ENCODE data around the gene VWC2. TPM values are rescaled to one million over a fixed set of nuclear protein-coding genes. Genes with fewer than 3 reads are reported as not detected.

Gene VWC2
- total RNA-seq, 1 experiment from 2014 or later: not detected

DNA sequence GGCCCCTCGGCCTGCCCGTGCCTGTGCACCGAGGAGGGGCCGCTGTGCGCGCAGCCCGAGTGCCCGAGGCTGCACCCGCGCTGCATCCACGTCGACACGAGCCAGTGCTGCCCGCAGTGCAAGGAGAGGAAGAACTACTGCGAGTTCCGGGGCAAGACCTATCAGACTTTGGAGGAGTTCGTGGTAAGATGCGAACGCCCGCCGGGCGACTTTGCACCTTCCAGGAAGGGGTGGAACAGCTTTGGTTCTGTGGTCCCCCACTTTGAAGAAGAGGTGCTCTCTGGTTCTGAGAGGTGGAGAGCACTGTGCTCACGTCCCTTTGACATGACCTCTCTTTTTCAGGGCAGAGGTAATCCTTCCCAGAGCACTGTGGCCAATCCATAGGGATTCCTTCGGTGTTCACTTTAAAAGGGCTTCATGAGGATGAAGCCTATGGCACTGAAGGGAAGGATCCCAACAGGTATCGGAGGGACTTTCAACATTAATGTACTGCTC lies 2.6 kb downstream of the VWC2 start:
- Histone ChIP-seq H3K36me3 (ENCODE audit: control insufficient read depth, insufficient read depth, low read length) (no peaks in the 10 kb centered on the region), H3K4me1 (ENCODE audit: control insufficient read depth, insufficient read depth, low read length) (no peaks in the 10 kb centered on the region), H3K4me3 (ENCODE audit: low read depth in 2 of 2, low read length in 2 of 2) (no peak overlapping the region), H3K27ac (ENCODE audit: low read length) (no peak overlapping the region), H3K9me3 (ENCODE audit: control insufficient read depth, insufficient read depth, low read depth, low read length) (no peaks in the 10 kb centered on the region), H3K27me3 (ENCODE audit: control insufficient read depth, insufficient read depth, low read length) (no peaks in the 10 kb centered on the region)
- TF ChIP-seq POLR2AphosphoS5 (IDR thresholded peaks at IDR 0.05; ENCODE audit: low read depth, low read length) (no peak), SIN3A (IDR thresholded peaks at IDR 0.05; ENCODE audit: borderline replicate concordance, insufficient read depth, low read depth, low read length) (no peak), TCF7L2 (IDR thresholded peaks at IDR 0.05; ENCODE audit: low read depth, low read length) (no peak)
- TF ChIP-seq, protein P1, sequence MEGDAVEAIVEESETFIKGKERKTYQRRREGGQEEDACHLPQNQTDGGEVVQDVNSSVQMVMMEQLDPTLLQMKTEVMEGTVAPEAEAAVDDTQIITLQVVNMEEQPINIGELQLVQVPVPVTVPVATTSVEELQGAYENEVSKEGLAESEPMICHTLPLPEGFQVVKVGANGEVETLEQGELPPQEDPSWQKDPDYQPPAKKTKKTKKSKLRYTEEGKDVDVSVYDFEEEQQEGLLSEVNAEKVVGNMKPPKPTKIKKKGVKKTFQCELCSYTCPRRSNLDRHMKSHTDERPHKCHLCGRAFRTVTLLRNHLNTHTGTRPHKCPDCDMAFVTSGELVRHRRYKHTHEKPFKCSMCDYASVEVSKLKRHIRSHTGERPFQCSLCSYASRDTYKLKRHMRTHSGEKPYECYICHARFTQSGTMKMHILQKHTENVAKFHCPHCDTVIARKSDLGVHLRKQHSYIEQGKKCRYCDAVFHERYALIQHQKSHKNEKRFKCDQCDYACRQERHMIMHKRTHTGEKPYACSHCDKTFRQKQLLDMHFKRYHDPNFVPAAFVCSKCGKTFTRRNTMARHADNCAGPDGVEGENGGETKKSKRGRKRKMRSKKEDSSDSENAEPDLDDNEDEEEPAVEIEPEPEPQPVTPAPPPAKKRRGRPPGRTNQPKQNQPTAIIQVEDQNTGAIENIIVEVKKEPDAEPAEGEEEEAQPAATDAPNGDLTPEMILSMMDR (IDR thresholded peaks at IDR 0.05): no peak
- TF ChIP-seq, protein P2, sequence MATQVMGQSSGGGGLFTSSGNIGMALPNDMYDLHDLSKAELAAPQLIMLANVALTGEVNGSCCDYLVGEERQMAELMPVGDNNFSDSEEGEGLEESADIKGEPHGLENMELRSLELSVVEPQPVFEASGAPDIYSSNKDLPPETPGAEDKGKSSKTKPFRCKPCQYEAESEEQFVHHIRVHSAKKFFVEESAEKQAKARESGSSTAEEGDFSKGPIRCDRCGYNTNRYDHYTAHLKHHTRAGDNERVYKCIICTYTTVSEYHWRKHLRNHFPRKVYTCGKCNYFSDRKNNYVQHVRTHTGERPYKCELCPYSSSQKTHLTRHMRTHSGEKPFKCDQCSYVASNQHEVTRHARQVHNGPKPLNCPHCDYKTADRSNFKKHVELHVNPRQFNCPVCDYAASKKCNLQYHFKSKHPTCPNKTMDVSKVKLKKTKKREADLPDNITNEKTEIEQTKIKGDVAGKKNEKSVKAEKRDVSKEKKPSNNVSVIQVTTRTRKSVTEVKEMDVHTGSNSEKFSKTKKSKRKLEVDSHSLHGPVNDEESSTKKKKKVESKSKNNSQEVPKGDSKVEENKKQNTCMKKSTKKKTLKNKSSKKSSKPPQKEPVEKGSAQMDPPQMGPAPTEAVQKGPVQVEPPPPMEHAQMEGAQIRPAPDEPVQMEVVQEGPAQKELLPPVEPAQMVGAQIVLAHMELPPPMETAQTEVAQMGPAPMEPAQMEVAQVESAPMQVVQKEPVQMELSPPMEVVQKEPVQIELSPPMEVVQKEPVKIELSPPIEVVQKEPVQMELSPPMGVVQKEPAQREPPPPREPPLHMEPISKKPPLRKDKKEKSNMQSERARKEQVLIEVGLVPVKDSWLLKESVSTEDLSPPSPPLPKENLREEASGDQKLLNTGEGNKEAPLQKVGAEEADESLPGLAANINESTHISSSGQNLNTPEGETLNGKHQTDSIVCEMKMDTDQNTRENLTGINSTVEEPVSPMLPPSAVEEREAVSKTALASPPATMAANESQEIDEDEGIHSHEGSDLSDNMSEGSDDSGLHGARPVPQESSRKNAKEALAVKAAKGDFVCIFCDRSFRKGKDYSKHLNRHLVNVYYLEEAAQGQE (IDR thresholded peaks at IDR 0.05; ENCODE audit: insufficient read depth in 1 of 2, low read depth in 2 of 2, low read length in 1 of 2): no peak
- ChIA-PET POLR2A (no interaction called here), CTCF (no interaction called here)
- no peak for DNase-seq (ENCODE audit: low read depth, low spot score)
- in situ Hi-C loops (cut with HindIII; ENCODE audit: low pct_unique_long_range_greater_than_20kb, low sequenced_read_pairs) (no loop called here), intact Hi-C loops (cut with micrococcal nuclease; ENCODE audit: unreplicated experiment) (no loop called here)
- no TSS peak for BruUV-seq (replicated peaks)
- ATAC-seq: no peak

DNA sequence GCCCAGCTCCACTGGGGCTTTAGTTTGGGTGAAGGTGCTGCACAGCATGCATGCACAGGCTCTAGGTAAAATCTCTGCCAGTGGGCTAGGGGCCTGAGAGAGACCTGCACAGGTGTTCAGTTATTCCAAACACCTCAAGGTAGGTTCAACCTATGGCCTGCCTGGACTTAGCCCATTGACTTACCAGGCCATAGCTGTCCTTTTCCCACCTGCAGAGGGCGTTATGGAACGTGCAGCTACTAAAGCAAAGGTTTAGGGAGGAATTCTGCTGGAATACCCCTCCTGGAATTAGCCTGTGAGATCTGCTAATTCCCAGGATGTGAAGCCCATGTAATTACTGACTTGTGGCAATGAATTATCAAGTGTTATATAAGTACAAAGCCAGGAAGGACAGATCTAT lies 3.6 kb downstream of the VWC2 start:
- ChIA-PET CTCF (no interaction called here), POLR2A (no interaction called here)
- DNase-seq (ENCODE audit: low read depth, low spot score): no peak
- BruUV-seq (replicated peaks): no TSS peak
- H3K27ac ChIP-seq (ENCODE audit: low read length): no peak overlapping the region
- H3K9me3 ChIP-seq (ENCODE audit: control insufficient read depth, insufficient read depth, low read depth, low read length): no peaks in the 10 kb centered on the region
- no peak overlapping the region for H3K4me3 ChIP-seq (ENCODE audit: low read depth in 2 of 2, low read length in 2 of 2)
- no peak for ATAC-seq
- H3K4me1 ChIP-seq (ENCODE audit: control insufficient read depth, insufficient read depth, low read length): no peaks in the 10 kb centered on the region
- TF ChIP-seq POLR2AphosphoS5 (IDR thresholded peaks at IDR 0.05; ENCODE audit: low read depth, low read length) (no peak), TCF7L2 (IDR thresholded peaks at IDR 0.05; ENCODE audit: low read depth, low read length) (no peak), SIN3A (IDR thresholded peaks at IDR 0.05; ENCODE audit: borderline replicate concordance, insufficient read depth, low read depth, low read length) (no peak)
- TF ChIP-seq, protein P2 (IDR thresholded peaks at IDR 0.05; ENCODE audit: insufficient read depth in 1 of 2, low read depth in 2 of 2, low read length in 1 of 2): no peak
- TF ChIP-seq, protein P1 (IDR thresholded peaks at IDR 0.05): no peak; the same call in 1 of the 2 replicates
- no peaks in the 10 kb centered on the region for H3K27me3 ChIP-seq (ENCODE audit: control insufficient read depth, insufficient read depth, low read length)
- in situ Hi-C loops (cut with HindIII; ENCODE audit: low pct_unique_long_range_greater_than_20kb, low sequenced_read_pairs): no loop called here
- H3K36me3 ChIP-seq (ENCODE audit: control insufficient read depth, insufficient read depth, low read length): no peaks in the 10 kb centered on the region
- intact Hi-C loops (cut with micrococcal nuclease; ENCODE audit: unreplicated experiment): no loop called here
